ENCODE results near the gene CTIF.

- TF ChIP-seq POLR2A (IDR thresholded peaks at IDR 0.05) (no peak), CTCF (IDR thresholded peaks at IDR 0.05) (no peak), POLR2AphosphoS5 (IDR thresholded peaks at IDR 0.05) (no peak)
These were observed 224.9 kb downstream of the CTIF start for GRCh38 chr18:48763719-48764100.
